ENCODE measurements around the gene MBD5. TPM values are rescaled to one million over a fixed set of nuclear protein-coding genes. Genes with fewer than 3 reads are reported as not detected.

Gene MBD5
- polyA plus RNA-seq, 4 donors: 40.9 to 57.6 (median 56.4) TPM

DNA sequence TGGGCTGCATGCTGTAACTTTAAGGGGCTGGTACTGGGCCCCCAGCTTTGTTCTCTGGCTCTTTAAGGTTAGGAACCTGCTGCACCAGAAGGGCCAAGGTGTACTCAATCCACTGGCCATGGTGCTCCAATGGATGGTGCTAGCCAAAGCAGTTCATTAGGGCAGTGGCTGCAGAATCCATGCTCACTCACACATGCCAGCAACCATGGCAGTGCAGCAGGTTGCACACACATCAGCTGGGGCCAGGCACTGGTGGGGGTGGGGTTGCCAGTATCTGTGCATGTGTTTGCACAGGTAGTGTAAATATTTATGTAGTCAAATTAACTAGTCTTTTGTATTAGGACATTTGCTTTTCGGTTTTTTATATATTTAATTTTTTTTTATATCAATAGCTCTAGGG is 395.4 kb downstream of the MBD5 start:
- DNase-seq (ENCODE audit: low read depth in 4 of 4, low spot score in 3 of 4): no peak

DNA sequence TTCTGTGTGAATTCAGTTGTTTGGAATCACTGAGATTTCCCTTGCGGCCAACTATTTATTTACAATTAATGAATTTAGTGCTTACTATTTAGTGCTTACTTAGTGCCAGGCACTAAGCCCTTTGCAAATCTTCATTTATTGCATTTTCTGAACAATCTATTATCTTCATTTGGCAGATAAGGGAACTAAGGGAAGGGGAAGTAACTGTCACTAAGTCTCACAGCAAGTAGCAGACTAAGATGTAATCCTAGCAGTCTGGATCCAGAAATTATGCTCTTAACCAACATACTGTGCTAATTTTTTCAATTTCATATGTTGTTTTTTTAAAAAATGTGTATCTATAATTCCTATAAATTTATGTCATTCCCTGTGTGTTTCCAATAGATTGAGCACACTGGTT is 409.2 kb downstream of the MBD5 start:
- no peak for DNase-seq (ENCODE audit: low read depth in 4 of 4, low spot score in 3 of 4)

DNA sequence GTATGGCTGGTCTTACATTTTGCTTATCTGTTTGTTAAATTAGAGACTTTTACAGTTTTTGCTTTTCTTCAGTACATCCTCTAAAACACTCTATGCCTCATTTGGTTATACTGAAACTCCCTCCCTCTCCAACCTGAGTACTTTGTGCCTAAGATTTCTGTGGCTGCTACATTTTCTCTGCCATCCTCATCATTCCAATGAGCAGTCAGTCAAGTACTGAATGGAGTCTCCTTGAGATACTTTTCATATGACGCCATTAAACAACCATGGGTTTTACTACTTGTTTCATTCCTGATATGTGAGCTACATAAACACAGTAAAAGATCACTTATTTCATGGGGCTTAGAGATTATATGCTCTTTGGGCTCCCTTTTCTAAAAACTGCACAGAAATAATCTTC is 427.0 kb downstream of the MBD5 start:
- DNase-seq (ENCODE audit: low read depth in 4 of 4, low spot score in 3 of 4): no peak

DNA sequence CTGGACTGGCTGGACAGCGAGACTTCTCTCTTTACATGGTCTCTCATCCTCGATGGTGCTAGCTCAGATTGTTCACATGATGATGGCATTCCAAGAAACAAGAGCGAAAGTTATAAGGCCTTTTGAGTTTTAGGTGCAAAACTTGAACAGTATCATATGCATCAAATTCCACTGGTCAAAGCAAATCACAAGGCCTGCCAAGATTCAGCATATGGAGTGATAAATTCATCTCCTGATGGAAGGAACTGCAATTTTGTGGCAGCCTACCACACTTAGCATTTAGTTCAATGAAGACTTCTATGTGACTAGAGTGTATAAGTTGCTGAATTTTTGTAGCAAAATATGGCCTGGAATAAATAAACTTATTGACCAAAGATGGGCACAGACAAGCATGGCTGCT is 429.6 kb downstream of the MBD5 start:
- no peak for DNase-seq (ENCODE audit: low read depth in 4 of 4, low spot score in 3 of 4)

DNA sequence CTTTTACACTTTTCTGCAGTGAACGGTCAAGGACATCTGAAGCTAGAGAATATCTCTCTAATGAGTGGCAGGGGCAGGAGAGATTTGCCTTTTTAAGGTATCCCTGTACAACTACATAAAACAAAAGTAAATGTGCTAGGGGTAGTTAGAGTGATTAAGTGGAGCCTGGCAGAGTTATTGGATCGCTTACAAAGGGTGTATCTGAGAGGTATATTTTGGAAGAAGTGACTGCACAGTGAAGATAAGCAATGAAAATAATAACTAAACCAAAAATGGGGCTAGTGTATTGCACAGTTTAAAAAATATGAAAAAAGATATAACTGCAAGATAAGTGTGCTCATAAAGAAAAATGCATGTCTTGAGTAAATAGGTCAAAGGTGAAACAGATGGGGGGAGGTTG is 430.2 kb downstream of the MBD5 start:
- no peak for DNase-seq (ENCODE audit: low read depth in 4 of 4, low spot score in 3 of 4)

DNA sequence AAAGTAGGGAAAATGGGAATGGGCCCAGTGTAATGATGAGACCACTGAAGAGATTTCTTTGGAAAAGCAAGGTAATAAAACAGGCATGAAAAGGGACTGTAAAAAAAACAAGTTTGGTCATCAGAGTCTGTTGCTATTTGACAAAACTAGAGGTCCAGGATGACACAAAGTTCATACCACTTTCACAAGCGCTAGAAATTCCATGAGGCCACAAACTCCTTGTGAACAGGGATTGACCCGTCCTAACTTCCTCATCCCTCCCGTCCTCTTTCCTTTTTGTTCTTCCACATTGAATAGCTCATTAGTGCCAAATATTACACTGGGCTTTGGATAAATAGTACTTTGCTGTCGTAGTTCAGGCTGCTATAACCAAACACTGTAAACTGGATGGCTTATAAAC is 434.9 kb downstream of the MBD5 start:
- DNase-seq (ENCODE audit: low read depth in 4 of 4, low spot score in 3 of 4): no peak

DNA sequence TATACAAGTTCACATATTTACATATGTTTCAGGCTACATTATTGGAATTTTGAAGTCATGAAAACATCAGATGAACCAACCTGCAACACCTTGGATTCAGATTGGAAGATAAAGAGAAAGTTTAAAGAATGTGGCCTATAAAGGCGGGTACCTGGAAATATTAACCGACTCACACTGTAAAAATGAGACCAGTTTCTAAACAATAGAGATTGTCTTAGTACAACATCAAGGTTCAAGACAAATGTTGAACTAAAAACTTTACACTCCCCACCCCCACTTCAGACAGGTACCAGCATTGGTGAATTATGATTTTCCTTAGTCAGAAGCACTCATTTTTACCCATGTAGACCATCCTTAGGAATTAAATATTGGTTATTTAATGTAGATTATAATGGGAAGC is 437.3 kb downstream of the MBD5 start:
- DNase-seq (ENCODE audit: low read depth in 4 of 4, low spot score in 3 of 4): no peak

DNA sequence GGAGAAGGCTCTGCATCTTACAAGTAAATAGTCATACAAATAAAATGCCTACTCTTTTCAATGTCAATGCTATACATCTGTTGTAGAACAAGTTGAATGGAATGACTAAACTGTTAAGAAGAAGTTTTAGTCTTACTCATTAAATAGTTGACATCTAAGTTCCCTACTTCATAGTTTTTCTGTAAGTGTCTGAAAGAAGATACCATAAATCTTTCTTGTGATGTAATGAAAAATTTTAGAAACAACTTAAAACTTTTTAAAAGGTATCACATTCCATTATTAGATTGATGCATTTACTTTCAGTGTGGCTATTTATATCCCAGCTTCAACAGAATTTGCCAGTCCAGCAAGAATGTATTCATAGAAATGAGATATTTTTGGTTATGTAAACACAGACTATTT is 438.5 kb downstream of the MBD5 start:
- DNase-seq (ENCODE audit: low read depth in 4 of 4, low spot score in 3 of 4): no peak

DNA sequence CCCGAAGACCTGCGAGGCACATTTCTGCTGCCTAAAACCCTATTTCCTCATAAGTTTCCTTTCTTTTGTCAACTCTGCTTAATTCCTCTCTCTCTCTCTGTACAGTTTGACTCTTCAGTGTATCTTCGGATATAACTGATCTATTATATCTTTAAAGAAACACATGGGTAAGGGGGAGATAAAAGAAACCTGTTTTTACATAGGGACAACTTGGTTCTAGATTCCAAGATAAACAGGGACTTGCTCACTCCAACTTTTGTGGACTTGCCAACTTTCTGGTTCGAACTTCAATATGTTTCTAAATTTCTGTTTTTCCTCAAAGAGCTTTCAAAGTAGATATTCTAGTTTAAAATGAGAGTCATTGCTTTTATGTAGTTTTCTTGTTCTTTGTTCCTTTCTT is 441.0 kb downstream of the MBD5 start:
- no peak for DNase-seq (ENCODE audit: low read depth in 4 of 4, low spot score in 3 of 4)

DNA sequence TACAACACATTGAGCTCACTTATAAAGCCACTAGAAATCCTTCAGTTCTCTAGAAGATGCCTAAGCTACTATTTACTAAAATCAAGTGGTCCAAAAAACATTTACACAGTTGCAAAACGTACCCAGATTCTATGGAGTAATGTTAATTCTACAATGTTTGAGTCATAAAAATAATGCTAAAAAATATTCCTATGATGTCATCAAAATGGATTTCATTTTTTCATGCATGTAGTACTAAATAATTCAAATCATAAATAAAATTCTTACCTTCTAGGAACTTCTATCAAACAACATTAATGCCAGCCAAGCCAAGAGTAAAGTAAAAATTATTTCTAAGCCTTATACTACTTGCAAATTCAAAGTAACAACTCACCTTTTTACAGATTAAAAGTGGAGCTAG is 454.7 kb downstream of the MBD5 start:
- no peak for DNase-seq (ENCODE audit: low read depth in 4 of 4, low spot score in 3 of 4)

DNA sequence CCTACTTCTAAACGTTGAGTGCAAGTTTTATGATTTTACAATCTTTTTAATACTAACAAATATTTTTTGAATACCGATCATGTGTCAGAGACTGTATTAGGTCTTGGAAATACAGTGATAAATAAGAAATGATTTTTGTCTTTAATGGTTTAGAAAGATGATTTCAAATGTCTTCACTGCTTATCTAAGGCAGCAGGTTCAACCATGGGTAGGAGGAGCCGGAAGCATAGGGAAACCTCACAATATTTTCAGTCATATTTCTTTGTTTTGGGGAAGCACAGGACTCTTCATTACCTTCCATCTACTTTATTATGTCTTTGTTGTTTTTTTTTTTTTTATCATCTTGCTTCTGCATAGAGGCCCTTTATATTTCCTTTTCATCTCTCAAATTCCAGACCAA is 458.5 kb downstream of the MBD5 start:
- no peak for DNase-seq (ENCODE audit: low read depth in 4 of 4, low spot score in 3 of 4)

DNA sequence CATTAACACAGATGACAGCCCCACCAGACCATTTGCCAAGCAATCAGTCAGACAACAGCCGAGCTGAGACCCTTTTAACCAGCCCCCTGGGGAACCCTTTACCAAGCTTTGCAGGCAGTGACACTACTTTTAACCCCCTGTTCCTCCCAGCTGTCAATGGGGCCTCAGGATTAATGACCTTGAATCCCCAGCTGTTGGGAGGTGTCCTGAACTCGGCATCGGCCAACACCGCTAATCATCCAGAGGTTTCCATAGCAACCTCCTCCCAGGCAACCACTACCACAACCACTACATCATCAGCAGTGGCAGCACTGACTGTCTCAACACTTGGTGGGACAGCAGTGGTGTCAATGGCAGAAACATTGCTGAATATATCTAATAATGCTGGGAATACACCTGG is 462.8 kb downstream of the MBD5 start:
- DNase-seq (ENCODE audit: low read depth in 4 of 4, low spot score in 3 of 4): no peak

DNA sequence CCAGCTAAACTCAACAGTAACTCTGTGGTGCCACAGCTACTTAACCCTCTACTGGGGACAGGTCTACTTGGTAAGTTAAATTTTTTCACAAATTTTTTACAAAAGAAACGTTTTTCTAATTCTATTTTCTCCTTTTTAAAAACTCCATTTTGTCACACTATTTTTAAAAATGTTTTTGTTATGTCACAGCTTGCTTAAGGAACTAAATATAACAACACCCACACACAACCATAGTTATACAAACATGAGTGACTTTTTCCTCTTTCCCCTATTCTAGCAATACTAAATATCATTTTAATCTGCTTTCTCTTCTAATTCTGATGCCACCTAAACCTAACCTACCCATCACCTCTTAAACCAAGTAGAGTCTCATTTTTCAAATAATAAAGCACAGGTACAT is 463.2 kb downstream of the MBD5 start:
- no peak for DNase-seq (ENCODE audit: low read depth in 4 of 4, low spot score in 3 of 4)

DNA sequence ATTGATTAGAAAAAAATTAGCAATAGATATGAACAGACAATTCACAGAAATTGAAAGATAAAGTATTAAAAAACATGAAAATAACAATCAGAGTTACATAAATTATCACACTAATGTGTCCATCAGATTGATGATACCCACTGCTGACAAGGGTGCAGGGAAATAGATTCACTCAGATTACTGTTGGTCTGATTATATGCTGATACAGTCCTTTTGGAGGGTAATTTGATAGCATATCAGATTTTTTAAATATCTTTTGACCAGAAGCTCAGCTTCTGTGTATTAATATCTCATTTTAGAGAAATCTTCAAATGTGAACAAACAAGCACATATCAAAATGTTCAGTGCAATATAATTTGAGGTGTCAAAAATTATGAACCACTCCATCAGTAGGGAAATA is 465.8 kb downstream of the MBD5 start:
- DNase-seq (ENCODE audit: low read depth in 4 of 4, low spot score in 3 of 4): no peak

DNA sequence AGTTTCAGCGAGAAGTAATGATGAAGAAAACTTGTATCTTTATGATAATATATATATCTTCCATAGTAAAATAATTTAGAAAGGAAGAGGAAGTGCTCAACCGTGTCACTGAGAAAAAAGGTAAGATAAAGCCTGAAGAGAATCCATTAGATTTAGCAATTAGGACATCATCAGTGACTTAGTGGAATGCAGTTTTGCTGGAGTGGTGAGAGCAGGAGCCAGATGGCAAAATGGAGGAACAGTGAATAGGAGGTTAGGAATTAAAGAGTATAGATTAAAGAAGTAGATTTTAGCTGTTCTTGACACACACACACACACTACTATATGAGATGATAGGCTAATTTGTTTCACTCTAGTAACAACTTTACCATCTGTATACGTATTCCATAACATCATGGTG is 466.5 kb downstream of the MBD5 start:
- no peak for DNase-seq (ENCODE audit: low read depth in 4 of 4, low spot score in 3 of 4)

DNA sequence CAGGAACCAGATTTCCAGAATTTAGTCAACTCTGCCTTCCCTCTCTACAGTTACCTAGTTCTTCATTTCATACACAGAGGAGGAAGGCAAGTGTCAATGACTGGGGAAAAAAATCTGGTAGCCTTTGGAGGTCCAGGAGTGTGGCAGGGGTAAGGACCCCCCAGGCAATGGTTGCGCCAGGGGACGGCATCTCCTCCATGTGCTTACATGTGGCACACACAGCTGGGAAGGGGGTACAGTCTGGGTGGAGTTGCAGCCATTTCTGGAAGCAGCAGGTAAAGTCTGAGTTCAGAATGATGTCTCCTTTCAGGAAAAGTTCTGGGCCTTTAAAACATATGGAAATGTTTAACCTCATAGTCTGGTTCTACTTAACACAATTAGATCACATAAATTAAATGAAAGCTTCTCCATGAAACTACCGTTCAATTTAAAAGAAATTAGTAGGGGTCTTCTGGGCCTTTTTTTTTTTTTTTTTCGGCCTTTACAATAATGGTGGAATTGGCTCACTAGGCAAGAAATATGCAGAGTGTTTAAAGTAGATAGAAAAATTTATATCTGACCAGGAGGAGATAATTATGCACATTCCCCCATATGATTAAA is 470.0 kb downstream of the MBD5 start:
- DNase-seq (ENCODE audit: low read depth in 4 of 4, low spot score in 3 of 4): no peak

DNA sequence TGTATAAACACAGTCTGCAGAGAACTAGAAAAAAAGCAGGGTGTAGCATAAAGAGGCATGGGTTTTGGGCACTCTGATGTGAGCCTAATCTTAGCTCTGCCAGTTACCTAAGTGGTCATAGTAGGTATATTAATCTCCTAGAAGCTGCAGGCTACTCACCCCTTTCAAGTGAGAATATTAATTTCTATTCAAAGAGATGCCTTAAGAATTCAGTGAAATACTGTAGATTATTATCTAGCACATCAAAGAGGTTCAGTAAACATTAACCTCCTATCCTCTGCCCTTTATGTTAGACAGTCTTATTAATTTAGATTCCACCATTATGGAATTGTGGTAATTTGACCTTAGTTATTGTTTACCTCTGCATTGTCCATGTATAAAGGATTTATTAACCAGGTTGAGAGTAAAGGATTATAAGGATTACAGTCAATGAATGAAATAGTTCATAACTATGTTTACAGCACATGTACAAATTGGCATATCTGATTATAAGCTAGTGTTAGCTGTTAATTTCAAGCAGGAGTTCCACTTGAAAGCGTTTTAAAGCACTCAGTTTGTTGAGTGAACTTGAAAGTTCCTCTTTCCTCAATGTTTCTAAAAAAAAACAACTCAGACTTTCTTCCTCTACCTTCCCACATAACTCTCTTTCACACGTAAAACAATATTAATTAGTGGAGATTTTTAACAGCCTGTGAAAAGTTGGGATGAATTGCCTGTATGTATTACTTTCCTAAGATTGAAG is 473.1 kb downstream of the MBD5 start:
- no peak for DNase-seq (ENCODE audit: low read depth in 4 of 4, low spot score in 3 of 4)

DNA sequence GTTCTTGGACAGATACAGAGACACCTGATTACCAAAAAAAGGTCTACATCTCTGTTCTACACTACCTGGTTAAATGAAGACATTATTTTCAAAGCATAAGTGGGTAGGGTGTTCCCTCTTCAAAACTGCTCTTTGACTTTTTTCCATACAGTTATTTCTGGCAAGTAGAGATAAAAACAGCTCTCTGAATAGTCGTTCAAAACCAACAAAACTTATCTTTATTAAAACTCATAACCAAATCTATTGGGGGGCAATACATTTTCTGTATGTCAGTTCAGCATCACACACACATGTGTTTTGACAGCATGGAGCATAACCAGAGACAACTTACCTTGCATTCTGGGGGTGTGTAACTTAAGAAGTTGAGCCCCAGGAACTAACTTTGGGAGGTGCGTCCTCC is 474.7 kb downstream of the MBD5 start:
- no peak for DNase-seq (ENCODE audit: low read depth in 4 of 4, low spot score in 3 of 4)

DNA sequence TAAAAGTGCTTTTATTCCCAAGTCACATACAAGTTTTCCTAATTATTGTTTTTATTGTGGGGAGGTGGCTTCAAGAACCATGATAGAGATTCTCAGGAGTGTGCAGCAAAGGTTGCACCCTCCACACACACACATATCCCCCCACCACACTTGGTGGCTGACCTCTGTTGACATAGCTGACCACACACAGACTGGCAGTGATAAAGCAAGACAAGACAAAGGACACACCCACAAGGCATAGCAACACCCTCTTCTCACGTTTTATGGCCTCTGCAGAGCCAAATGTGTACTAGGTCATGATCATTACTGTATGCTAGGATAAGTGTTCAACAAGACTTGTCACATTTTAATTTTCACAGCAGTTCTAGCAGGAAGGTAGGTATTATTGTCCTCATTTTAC is 480.7 kb downstream of the MBD5 start:
- no peak for DNase-seq (ENCODE audit: low read depth in 4 of 4, low spot score in 3 of 4)

DNA sequence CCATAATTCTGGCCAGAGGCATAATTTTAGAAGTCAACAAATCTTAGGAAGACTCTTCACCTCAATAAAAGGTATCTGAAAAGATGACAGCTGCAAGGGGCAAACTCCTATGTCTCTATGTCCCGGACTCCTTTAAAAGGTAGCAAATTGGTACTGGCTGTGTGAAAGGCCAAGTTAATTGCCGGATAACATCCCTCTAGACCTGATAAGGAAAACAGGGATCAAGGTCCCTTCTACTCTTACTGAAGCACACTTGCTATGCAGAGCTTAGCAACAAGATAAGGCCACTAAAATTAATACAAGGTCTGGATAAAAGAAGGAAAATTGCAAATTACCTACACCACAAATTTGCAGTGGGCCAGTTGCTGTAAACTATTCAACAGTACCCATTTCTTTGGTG is 482.6 kb downstream of the MBD5 start:
- no peak for DNase-seq (ENCODE audit: low read depth in 4 of 4, low spot score in 3 of 4)

DNA sequence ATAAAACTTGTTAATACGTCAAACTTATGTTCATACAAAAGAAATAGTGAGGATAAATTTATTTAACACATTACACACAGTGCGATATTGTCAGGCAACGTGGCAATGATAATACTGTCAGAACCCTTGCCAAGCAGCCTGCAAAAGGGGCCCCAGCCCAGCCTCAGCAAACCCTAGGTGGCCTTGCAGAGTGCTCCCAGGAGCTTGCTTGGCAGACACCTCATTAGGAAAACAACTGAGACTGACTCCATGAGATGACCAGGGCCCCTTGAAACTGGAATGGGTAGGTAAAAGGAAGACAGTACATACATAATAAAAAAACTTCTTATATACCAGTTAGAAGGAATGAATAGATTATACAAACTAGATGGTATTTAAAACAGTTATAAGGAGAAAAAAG is 487.1 kb downstream of the MBD5 start:
- no peak for DNase-seq (ENCODE audit: low read depth in 4 of 4, low spot score in 3 of 4)

DNA sequence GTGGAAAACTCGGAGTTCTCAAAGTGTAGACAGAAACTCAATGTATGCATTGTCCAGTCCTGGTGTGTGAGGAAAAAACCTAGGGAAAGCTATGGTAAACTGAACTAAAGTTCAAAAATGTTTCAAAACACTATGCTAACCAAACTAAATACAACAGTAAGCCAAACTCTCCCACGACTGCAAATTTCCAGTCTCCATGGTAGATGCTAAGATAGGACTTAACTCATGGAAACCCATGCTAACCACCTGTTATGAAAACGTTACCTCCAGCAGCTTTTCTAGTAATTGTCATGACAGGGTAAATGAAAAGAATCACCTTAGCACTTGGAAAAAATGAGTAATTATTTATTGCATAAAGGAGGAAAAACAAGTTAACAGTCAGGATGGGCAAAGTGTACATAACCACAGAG is 488.0 kb downstream of the MBD5 start:
- no peak for DNase-seq (ENCODE audit: low read depth in 4 of 4, low spot score in 3 of 4)
